HEK293T (cell line): ENCODE measurements around the gene PPP6R2.

Source experiments
- BHLHE40 ChIP-seq: fragments of 450-650 bp; IDR thresholded peaks from 2 replicates; pipeline ENCODE4 v1.6.1; 2016; ENCODE audit warnings: mild to moderate bottlenecking, moderate library complexity, borderline replicate concordance
- ZNF384 ChIP-seq: fragments of 450-650 bp; IDR thresholded peaks from 2 replicates; pipeline ENCODE4 v1.6.1; 2016

GRCh38 chr22:50304528-50305392, 38.4 kb upstream of the PPP6R2 start:
- TF ChIP-seq ZNF384 (no peak), BHLHE40 (no peak)
